Chondrocyte (in vitro differentiated cells): ENCODE results near the gene HSPA12B. TPM values are rescaled to one million over a fixed set of nuclear protein-coding genes. Genes with fewer than 3 reads are reported as not detected.

Experiments used
- DNase-seq: peaks from one replicate; pipeline ENCODE4 v3.0.0; 2021; ENCODE audit warnings: mixed read lengths, low spot score
- H3K27ac Mint-ChIP-seq: one replicate; pipeline ENCODE4 v1.8.0; 2021; ENCODE audit warnings: mild to moderate bottlenecking, moderate library complexity, mixed read lengths; ENCODE audit not compliant: unreplicated experiment
- H3K27me3 Mint-ChIP-seq: 2 replicates; pipeline ENCODE4 v1.8.0; 2021; ENCODE audit warnings: low read depth, mixed read lengths
- H3K36me3 Mint-ChIP-seq: 2 replicates; pipeline ENCODE4 v1.8.0; 2021; ENCODE audit warnings: low read depth, mixed read lengths
- H3K4me1 Mint-ChIP-seq: 2 replicates; pipeline ENCODE4 v1.8.0; 2021; ENCODE audit warnings: low read depth, mild to moderate bottlenecking, mixed read lengths
- H3K4me3 Mint-ChIP-seq: one replicate; pipeline ENCODE4 v1.8.0; 2021; ENCODE audit warnings: mild to moderate bottlenecking, moderate library complexity, mixed read lengths; ENCODE audit not compliant: unreplicated experiment
- H3K9me3 Mint-ChIP-seq: 2 replicates; pipeline ENCODE4 v1.8.0; 2021; ENCODE audit warnings: low read depth, mixed read lengths
- CTCF ChIP-seq: fragments of 200-600 bp; sonication (generic); IDR thresholded peaks from 2 replicates; pipeline ENCODE4 v1.5.0; 2021; ENCODE audit warnings: antibody characterized with exemption, mild to moderate bottlenecking, moderate library complexity
- total RNA-seq: library from RNA; stranded (reverse); gene quantifications from 3 replicates; pipeline ENCODE4 v1.2.1, GENCODE V29; 2021

Gene HSPA12B
- total RNA-seq, 1 donor from 2014 or later, result 0.10 TPM

GRCh38 chr20:3719046-3719445 is 13.4 kb upstream of the HSPA12B start:
- H3K36me3 Mint-ChIP-seq, result no peaks in the 10 kb centered on the region
- no peak for DNase-seq
- H3K27ac Mint-ChIP-seq, result no peak overlapping the region
- no peaks in the 10 kb centered on the region for H3K4me1 Mint-ChIP-seq
- H3K27me3 Mint-ChIP-seq, result peaks cover 29% of the 10 kb centered on the region
- H3K9me3 Mint-ChIP-seq, result no peaks in the 10 kb centered on the region
- no peak for TF ChIP-seq CTCF
- no peak overlapping the region for H3K4me3 Mint-ChIP-seq

- H3K4me1 Mint-ChIP-seq, result no peaks in the 10 kb centered on the region
- H3K27ac Mint-ChIP-seq, result no peak overlapping the region
Measured at GRCh38 chr20:3720068-3720467, 12.4 kb upstream of the HSPA12B start.

GRCh38 chr20:3720626-3721025 is 11.9 kb upstream of the HSPA12B start:
- Mint-ChIP-seq H3K27me3 (peaks cover 34% of the 10 kb centered on the region), H3K9me3 (no peaks in the 10 kb centered on the region), H3K36me3 (no peaks in the 10 kb centered on the region), H3K4me3 (no peak overlapping the region), H3K27ac (no peak overlapping the region), H3K4me1 (no peaks in the 10 kb centered on the region)
- TF ChIP-seq CTCF, result no peak
- no peak for DNase-seq

More at GRCh38 chr20:3720068-3720467, 12.4 kb upstream of the HSPA12B start:
- peak; percentile 2 for DNase-seq
- H3K4me3 Mint-ChIP-seq, result no peak overlapping the region
- peaks cover 34% of the 10 kb centered on the region for H3K27me3 Mint-ChIP-seq
- TF ChIP-seq CTCF, result no peak
- no peaks in the 10 kb centered on the region for H3K36me3 Mint-ChIP-seq
- H3K9me3 Mint-ChIP-seq, result no peaks in the 10 kb centered on the region

GRCh38 chr20:3721912-3722311 is 10.6 kb upstream of the HSPA12B start:
- no peak for DNase-seq
- TF ChIP-seq CTCF, result no peak
- Mint-ChIP-seq H3K4me1 (no peaks in the 10 kb centered on the region), H3K4me3 (no peak overlapping the region), H3K36me3 (no peaks in the 10 kb centered on the region), H3K27ac (no peak overlapping the region), H3K27me3 (peaks cover 38% of the 10 kb centered on the region), H3K9me3 (no peaks in the 10 kb centered on the region)

GRCh38 chr20:3723284-3723683 is 9.2 kb upstream of the HSPA12B start:
- Mint-ChIP-seq H3K27me3 (peaks cover 47% of the 10 kb centered on the region), H3K4me1 (peaks cover 8% of the 10 kb centered on the region), H3K9me3 (no peaks in the 10 kb centered on the region), H3K4me3 (no peak overlapping the region), H3K36me3 (peaks cover 1% of the 10 kb centered on the region), H3K27ac (no peak overlapping the region)
- DNase-seq, result no peak
- TF ChIP-seq CTCF, result no peak
